HCT116 (cell line): Measurements from ENCODE around the gene EP300. TPM values are rescaled to one million over a fixed set of nuclear protein-coding genes. Genes with fewer than 3 reads are reported as not detected.
"Not testable (repeated sequence)": the region's sequence is repeated elsewhere in the genome, so short reads cannot be mapped to it uniquely, and the experiment has no call there.

Source experiments
- ATAC-seq: fragments of 200-7000 bp; cut with Tn5 transposase; 2 replicates; pipeline ENCODE4 v1.9.1; 2020; ENCODE audit warnings: mild to moderate bottlenecking, moderate library complexity
- BruUV-seq: library from RNA; stranded (reverse); fragments of 400-500 nt; replicated peaks from 2 replicates; lab custom pipeline; 2021; lab: Mats Ljungman, UMichigan
- CTCF ChIA-PET: fragments of 300-600 bp; sonication (Branson Sonifier 250); formaldehyde crosslinking; loops from one replicate; lab custom pipeline; 2021; ENCODE audit warnings: antibody characterized with exemption; lab: Charles Lee
- POLR2A ChIA-PET: fragments of 300-600, 350-600 bp; sonication (Branson Sonifier 250); formaldehyde crosslinking; loops from one replicate; lab custom pipeline; 2021; ENCODE audit warnings: antibody characterized with exemption; lab: Charles Lee
- RAD21 ChIA-PET, 2 experiments: fragments of 300-600 bp; sonication (Branson Sonifier 250); formaldehyde crosslinking; loops; one replicate each; lab custom pipeline; 2023; ENCODE audit warnings: low total read pairs in 2 of 2; ENCODE audit not compliant: uncharacterized antibody in 2 of 2, unreplicated experiment in 2 of 2, low non-redundant PET in 1 of 2; lab: Charles Lee
- DNase-seq: peaks from one replicate; pipeline ENCODE4 v3.0.0-alpha.2; 2010; ENCODE audit warnings: low read depth, low spot score
- H2AFZ ChIP-seq: fragments of 200-600 bp; shearing (Covaris generic), sonication (generic); 2 replicates; pipeline ENCODE4 v1.6.1; 2017; ENCODE audit warnings: low read depth, mixed run types, mixed read lengths, antibody characterized with exemption, low read length; ENCODE audit not compliant: poor library complexity, severe bottlenecking
- H3K27ac ChIP-seq: 2 replicates; pipeline ENCODE4 v1.5.1; 2012; ENCODE audit warnings: low read depth, low read length
- H3K27me3 ChIP-seq: fragments of 200-600 bp; sonication (generic); 2 replicates; pipeline ENCODE4 v1.6.1; 2016; ENCODE audit warnings: mixed run types, low read length, mixed read lengths; ENCODE audit not compliant: insufficient read depth
- H3K36me3 ChIP-seq, 2 experiments: fragments of 200-500 bp in 1 of 2; fragments of 200-600 bp in 1 of 2; sonication (Bioruptor generic) in 1 of 2; sonication (generic) in 1 of 2; 2 replicates each; pipeline versions ENCODE4 v1.5.1 to v1.6.1; 2014 to 2016; ENCODE audit warnings: low read length in 2 of 2, inconsistent platforms in 1 of 2, mixed read lengths in 1 of 2, mixed run types in 1 of 2; ENCODE audit not compliant: insufficient read depth in 2 of 2, control insufficient read depth in 1 of 2
- H3K4me1 ChIP-seq, 2 experiments: fragments of 200-600 bp in 1 of 2; sonication (generic) in 1 of 2; 2 replicates each; pipeline versions ENCODE4 v1.5.1 to v1.6.1; 2012 to 2017; ENCODE audit warnings: low read length in 2 of 2, inconsistent platforms in 1 of 2, mild to moderate bottlenecking in 1 of 2, mixed read lengths in 1 of 2, mixed run types in 1 of 2, moderate library complexity in 1 of 2; ENCODE audit not compliant: insufficient read depth in 2 of 2, control insufficient read depth in 1 of 2
- H3K4me2 ChIP-seq: fragments of 200-600 bp; sonication (generic); 2 replicates; pipeline ENCODE4 v1.6.1; 2017; ENCODE audit warnings: mixed run types, low read length, mixed read lengths
- H3K4me3 ChIP-seq, 2 experiments: fragments of 200-600 bp in 1 of 2; sonication (generic) in 1 of 2; replicated peaks in 1 of 2; 2 replicates each; pipeline ENCODE4 v1.5.1; 2011 to 2016; ENCODE audit warnings: low read length in 2 of 2, control low read depth in 1 of 2, low read depth in 1 of 2, mild to moderate bottlenecking in 1 of 2, mixed read lengths in 1 of 2, mixed run types in 1 of 2
- H3K79me2 ChIP-seq: fragments of 200-600 bp; sonication (generic); 2 replicates; pipeline ENCODE4 v1.6.1; 2017; ENCODE audit warnings: mild to moderate bottlenecking, mixed run types, low read length, moderate library complexity, mixed read lengths; ENCODE audit not compliant: insufficient read depth
- H3K9ac ChIP-seq: fragments of 200-600 bp; sonication (generic); 2 replicates; pipeline ENCODE4 v1.6.1; 2016; ENCODE audit warnings: low read length, mixed read lengths
- H3K9me2 ChIP-seq: fragments of 200-600 bp; sonication (generic), shearing (Covaris generic); 2 replicates; pipeline ENCODE4 v1.6.1; 2017; ENCODE audit warnings: mixed run types, mild to moderate bottlenecking, moderate library complexity; ENCODE audit not compliant: insufficient read depth
- H3K9me3 ChIP-seq, 2 experiments: fragments of 200-500 bp in 1 of 2; fragments of 200-600 bp in 1 of 2; sonication (Bioruptor generic) in 1 of 2; sonication (generic) in 1 of 2; 2 replicates each; pipeline ENCODE4 v1.6.1; 2014 to 2017; ENCODE audit warnings: low read length in 2 of 2, mixed read lengths in 2 of 2, inconsistent platforms in 1 of 2, low read depth in 1 of 2, mild to moderate bottlenecking in 1 of 2, mixed run types in 1 of 2, moderate library complexity in 1 of 2; ENCODE audit not compliant: control insufficient read depth in 1 of 2, insufficient read depth in 1 of 2
- H4K20me1 ChIP-seq: fragments of 200-600 bp; sonication (generic), shearing (Covaris generic); 2 replicates; pipeline ENCODE4 v1.6.1; 2017; ENCODE audit warnings: mixed run types, mild to moderate bottlenecking, moderate library complexity; ENCODE audit not compliant: insufficient read depth
- EGR1 ChIP-seq: IDR thresholded peaks from 2 replicates; pipeline ENCODE4 v1.6.1; 2012; ENCODE audit warnings: low read depth
- EZH2phosphoT487 ChIP-seq: fragments of 200-600 bp; IDR thresholded peaks from 2 replicates; pipeline ENCODE4 v1.6.1; 2018; ENCODE audit warnings: antibody characterized with exemption, borderline replicate concordance
- MAX ChIP-seq: IDR thresholded peaks from 2 replicates; pipeline ENCODE4 v1.6.1; 2012
- RAD21 ChIP-seq: IDR thresholded peaks from 2 replicates; pipeline ENCODE4 v1.6.1; 2012; ENCODE audit warnings: low read depth, mild to moderate bottlenecking
- SIN3A ChIP-seq: IDR thresholded peaks from 2 replicates; pipeline ENCODE4 v1.6.1; 2012; ENCODE audit warnings: low read depth
- SRF ChIP-seq: IDR thresholded peaks from 2 replicates; pipeline ENCODE4 v1.6.1; 2012; ENCODE audit warnings: low read depth
- TCF7L2 ChIP-seq: IDR thresholded peaks from 2 replicates; pipeline ENCODE4 v1.7.0; 2011; ENCODE audit warnings: borderline replicate concordance, inconsistent platforms; ENCODE audit not compliant: insufficient read depth, insufficient read length; ENCODE audit errors: extremely low read depth
- ZNF274 ChIP-seq: fragments of 200-500 bp; sonication (Bioruptor generic); IDR thresholded peaks from 2 replicates; pipeline ENCODE4 v1.6.1; 2014; ENCODE audit warnings: mild to moderate bottlenecking, low read depth, low read length, inconsistent platforms
- intact Hi-C: fragments of 100-400 bp; cut with micrococcal nuclease; formaldehyde crosslinking; loops from 2 replicates; pipeline ENCODE4 v1.10.0; 2022
- total RNA-seq: library from RNA; stranded (reverse); gene quantifications from one replicate; pipeline ENCODE4 v1.2.1, GENCODE V29; 2021; ENCODE audit not compliant: unreplicated experiment

EP300 gene
- total RNA-seq, 1 experiment from 2014 or later, result 38.8 TPM

- POLR2A ChIA-PET, result no interaction called here
- Histone ChIP-seq H3K9me3 (no peaks in the 10 kb centered on the region), H3K27ac (no peak overlapping the region), H3K9ac (no peak overlapping the region), H3K79me2 (no peaks in the 10 kb centered on the region), H3K27me3 (no peaks in the 10 kb centered on the region), H3K36me3 (no peaks in the 10 kb centered on the region), H3K4me1 (no peaks in the 10 kb centered on the region), H2AFZ (no peak overlapping the region), H3K4me2 (no peak overlapping the region), H3K9me2 (no peaks in the 10 kb centered on the region), H4K20me1 (no peaks in the 10 kb centered on the region), H3K4me3 (no peak overlapping the region)
- CTCF ChIA-PET, result no interaction called here
- no peak for ATAC-seq
- no peak for TF ChIP-seq RAD21
- no peak for TF ChIP-seq ZNF274
- TF ChIP-seq SRF, result no peak
- no peak for TF ChIP-seq MAX
- no peak for TF ChIP-seq EGR1
- TF ChIP-seq SIN3A, result no peak
- TF ChIP-seq TCF7L2, result no peak
- TF ChIP-seq EZH2phosphoT487, result no peak
- BruUV-seq, result no TSS peak
- intact Hi-C loops, result no loop called here
- DNase-seq, result no peak
- RAD21 ChIA-PET, result no interaction called here
Observed at GRCh38 chr22:41062146-41062545, 30.2 kb upstream of the EP300 start.

- H2AFZ ChIP-seq, intact Hi-C loops, RAD21 ChIA-PET: not testable (repeated sequence)
Observed at GRCh38 chr22:41064326-41064725, 28.1 kb upstream of the EP300 start.

GRCh38 chr22:41066341-41066740 lies 26.1 kb upstream of the EP300 start:
- RAD21 ChIA-PET, ATAC-seq, H2AFZ ChIP-seq, DNase-seq, BruUV-seq, H3K27ac ChIP-seq, H3K79me2 ChIP-seq, H3K4me1 ChIP-seq, H3K4me3 ChIP-seq, H3K9ac ChIP-seq, H3K27me3 ChIP-seq, H3K9me2 ChIP-seq, H3K9me3 ChIP-seq, CTCF ChIA-PET, H3K4me2 ChIP-seq, POLR2A ChIA-PET, H4K20me1 ChIP-seq, H3K36me3 ChIP-seq, intact Hi-C loops: not testable (repeated sequence)

More at GRCh38 chr22:41064326-41064725, 28.1 kb upstream of the EP300 start:
- H3K4me3 ChIP-seq, H3K9me3 ChIP-seq, DNase-seq, H4K20me1 ChIP-seq, ATAC-seq, H3K4me2 ChIP-seq, H3K79me2 ChIP-seq, H3K9ac ChIP-seq, H3K4me1 ChIP-seq, H3K27ac ChIP-seq, CTCF ChIA-PET, H3K27me3 ChIP-seq, H3K36me3 ChIP-seq, BruUV-seq, H3K9me2 ChIP-seq, POLR2A ChIA-PET: not testable (repeated sequence)
